Upper lobe of left lung (tissue), 4 donors: ENCODE results near the gene P3R3URF.

Experiments
- CTCF ChIP-seq, 6 experiments: fragments of 450-650 bp in 4 of 6; fragments of 200-600 bp in 2 of 6; sonication (generic) in 2 of 6; IDR thresholded peaks; one replicate each; pipeline ENCODE4 v1.5.1; 2016 to 2019; ENCODE audit warnings: antibody characterized with exemption in 6 of 6
- POLR2A ChIP-seq, 4 donors: fragments of 450-650 bp; IDR thresholded peaks; one replicate each; pipeline ENCODE4 v1.5.1; 2016 to 2017; ENCODE audit warnings: antibody characterized with exemption in 4 of 4, mild to moderate bottlenecking in 2 of 4

- TF ChIP-seq CTCF (IDR thresholded peaks at IDR 0.05): peak; percentile 80 to 90 (median 85)
- no peak for TF ChIP-seq POLR2A (IDR thresholded peaks at IDR 0.05)
Measured at GRCh38 chr1:46223472-46223943, 47.2 kb upstream of the P3R3URF start.
